H1 (cell line): ENCODE measurements around the gene DNAJA3. TPM values are rescaled to one million over a fixed set of nuclear protein-coding genes. Genes with fewer than 3 reads are reported as not detected.

Experiments
- CTCF ChIA-PET: fragments of 300-600 bp; sonication (Branson Sonifier 250); formaldehyde crosslinking; loops from one replicate; lab custom pipeline; 2021; ENCODE audit not compliant: partially characterized antibody; lab: Charles Lee
- POLR2A ChIA-PET: fragments of 300-600 bp; sonication (Branson Sonifier 250); formaldehyde crosslinking; loops from one replicate; lab custom pipeline; 2021; ENCODE audit warnings: inconsistent platforms; ENCODE audit not compliant: partially characterized antibody; lab: Charles Lee
- DNase-seq, 2 experiments: peaks; one replicate each; pipeline versions ENCODE4 v3.0.0 to v3.0.0-alpha.2; 2010 to 2022; ENCODE audit warnings: low spot score in 2 of 2, low read depth in 1 of 2, mixed read lengths in 1 of 2
- FAIRE-seq: peaks from 2 replicates; lab custom pipeline; 2011; peaks lifted over from hg19 to GRCh38; lab: Jason Lieb, UNC
- H2AFZ ChIP-seq: 2 replicates; pipeline ENCODE4 v1.8.1; 2012; ENCODE audit warnings: low read length, inconsistent platforms
- H2AK5ac ChIP-seq: 2 replicates; pipeline ENCODE4 v1.6.1; 2013; ENCODE audit warnings: low read depth, low read length
- H2BK120ac ChIP-seq: replicated peaks from 2 replicates; pipeline ENCODE3; 2013; ENCODE audit warnings: low read depth, low read length, inconsistent platforms
- H2BK12ac ChIP-seq: 2 replicates; pipeline ENCODE4 v1.6.1; 2013; ENCODE audit warnings: low read depth, low read length
- H2BK15ac ChIP-seq: 2 replicates; pipeline ENCODE4 v1.6.1; 2013; ENCODE audit warnings: low read length
- H2BK20ac ChIP-seq: 2 replicates; pipeline ENCODE4 v1.6.1; 2013; ENCODE audit warnings: low read length
- H2BK5ac ChIP-seq: 2 replicates; pipeline ENCODE4 v1.6.1; 2013; ENCODE audit warnings: low read depth, low read length
- H3K14ac ChIP-seq: 2 replicates; pipeline ENCODE4 v1.6.1; 2013; ENCODE audit warnings: inconsistent platforms; ENCODE audit not compliant: insufficient read length
- H3K18ac ChIP-seq: 2 replicates; pipeline ENCODE4 v1.6.1; 2013; ENCODE audit warnings: low read length; ENCODE audit errors: extremely low read depth
- H3K23ac ChIP-seq: 2 replicates; pipeline ENCODE4 v1.6.1; 2013; ENCODE audit warnings: inconsistent platforms; ENCODE audit not compliant: insufficient read length
- H3K23me2 ChIP-seq: 2 replicates; pipeline ENCODE4 v1.6.1; 2013; ENCODE audit warnings: low read depth, low read length
- H3K27ac ChIP-seq: 2 replicates; pipeline ENCODE4 v1.6.1; 2011; ENCODE audit warnings: low read depth, low read length, inconsistent platforms
- H3K27me3 ChIP-seq, 4 experiments: replicated peaks in 1 of 4; 1 replicate in 1 of 4; 2 replicates in 3 of 4; pipeline versions ENCODE4 v1.6.1 to v1.8.1; 2011 to 2013; ENCODE audit warnings: low read length in 3 of 4, mild to moderate bottlenecking in 3 of 4, inconsistent platforms in 2 of 4, mixed read lengths in 2 of 4, moderate library complexity in 1 of 4; ENCODE audit not compliant: control insufficient read depth in 3 of 4, insufficient read depth in 3 of 4; ENCODE audit errors: extremely low read depth in 1 of 4
- H3K36me3 ChIP-seq, 4 experiments: 2 replicates each; pipeline versions ENCODE4 v1.6.1 to v1.8.1; 2011 to 2013; ENCODE audit warnings: mild to moderate bottlenecking in 4 of 4, low read length in 3 of 4, moderate library complexity in 2 of 4, control low read depth in 1 of 4, inconsistent platforms in 1 of 4; ENCODE audit not compliant: insufficient read depth in 4 of 4, control insufficient read depth in 2 of 4
- H3K4ac ChIP-seq: replicated peaks from 2 replicates; pipeline ENCODE3; 2013; ENCODE audit warnings: low read length, low read depth, mixed read lengths, inconsistent platforms; ENCODE audit not compliant: insufficient read length
- H3K4me1 ChIP-seq, 4 experiments: replicated peaks in 1 of 4; 1 replicate in 1 of 4; 2 replicates in 3 of 4; pipeline versions ENCODE4 v1.6.1 to v1.8.1; 2011 to 2013; ENCODE audit warnings: low read length in 3 of 4, inconsistent platforms in 2 of 4, mixed read lengths in 1 of 4; ENCODE audit not compliant: insufficient read depth in 4 of 4, control insufficient read depth in 3 of 4
- H3K4me2 ChIP-seq, 2 experiments: 2 replicates each; pipeline versions ENCODE4 v1.6.1 to v1.8.1; 2011 to 2013; ENCODE audit warnings: low read depth in 2 of 2, low read length in 2 of 2, control low read depth in 1 of 2, inconsistent platforms in 1 of 2, mild to moderate bottlenecking in 1 of 2; ENCODE audit not compliant: insufficient read depth in 1 of 2
- H3K4me3 ChIP-seq, 4 experiments: fragments of 200-600, 300-600 bp in 1 of 4; sonication (generic), shearing (Covaris generic), sonication (Bioruptor Twin) in 1 of 4; 2 replicates each; pipeline versions ENCODE4 v1.5.1 to v1.8.1; 2011 to 2016; ENCODE audit warnings: low read length in 4 of 4, low read depth in 3 of 4, control low read depth in 2 of 4, inconsistent platforms in 2 of 4, mild to moderate bottlenecking in 2 of 4, mixed read lengths in 1 of 4, moderate library complexity in 1 of 4; ENCODE audit not compliant: insufficient read depth in 2 of 4; ENCODE audit errors: extremely low read depth in 1 of 4
- H3K56ac ChIP-seq: replicated peaks from 2 replicates; pipeline ENCODE3; 2013; ENCODE audit warnings: low read depth, mild to moderate bottlenecking, mixed read lengths, low read length, inconsistent platforms; ENCODE audit not compliant: insufficient read length
- H3K79me1 ChIP-seq: 2 replicates; pipeline ENCODE4 v1.6.1; 2013; ENCODE audit warnings: low read depth, low read length, control low read depth
- H3K79me2 ChIP-seq, 2 experiments: 2 replicates each; pipeline versions ENCODE4 v1.6.1 to v1.8.1; 2012 to 2013; ENCODE audit warnings: low read length in 2 of 2, mild to moderate bottlenecking in 2 of 2, inconsistent platforms in 1 of 2; ENCODE audit not compliant: insufficient read depth in 2 of 2, control insufficient read depth in 1 of 2
- H3K9ac ChIP-seq, 4 experiments: replicated peaks in 1 of 4; 1 replicate in 1 of 4; 2 replicates in 3 of 4; pipeline versions ENCODE4 v1.6.1 to v1.8.1; 2011 to 2013; ENCODE audit warnings: low read depth in 3 of 4, low read length in 3 of 4, control low read depth in 2 of 4, mild to moderate bottlenecking in 2 of 4, moderate library complexity in 2 of 4, inconsistent platforms in 1 of 4; ENCODE audit errors: extremely low read depth in 1 of 4
- H3K9me3 ChIP-seq, 2 experiments: 2 replicates each; pipeline versions ENCODE4 v1.6.1 to v1.8.1; 2012 to 2013; ENCODE audit warnings: mild to moderate bottlenecking in 2 of 2, moderate library complexity in 2 of 2, control low read depth in 1 of 2, inconsistent platforms in 1 of 2, low read depth in 1 of 2, low read length in 1 of 2, mixed read lengths in 1 of 2; ENCODE audit not compliant: insufficient read depth in 2 of 2
- H4K20me1 ChIP-seq, 2 experiments: replicated peaks in 1 of 2; 2 replicates each; pipeline versions ENCODE3 to v1.8.1; 2011 to 2013; ENCODE audit warnings: inconsistent platforms in 2 of 2, low read length in 2 of 2, mild to moderate bottlenecking in 1 of 2; ENCODE audit not compliant: insufficient read depth in 2 of 2, control insufficient read depth in 1 of 2
- H4K5ac ChIP-seq: 2 replicates; pipeline ENCODE4 v1.6.1; 2013; ENCODE audit warnings: low read length, low read depth, mixed read lengths, inconsistent platforms; ENCODE audit not compliant: insufficient read length
- H4K8ac ChIP-seq: 2 replicates; pipeline ENCODE4 v1.8.0; 2013; ENCODE audit warnings: mild to moderate bottlenecking, moderate library complexity, low read length, inconsistent platforms; ENCODE audit not compliant: insufficient read depth; ENCODE audit errors: extremely low read depth
- H4K91ac ChIP-seq: replicated peaks from 2 replicates; pipeline ENCODE3; 2013; ENCODE audit warnings: low read length, mixed read lengths, inconsistent platforms; ENCODE audit not compliant: insufficient read length
- JUN ChIP-seq: IDR thresholded peaks from 2 replicates; pipeline ENCODE4 v1.6.1; 2011; ENCODE audit warnings: low read depth, mild to moderate bottlenecking, improper control_type of control experiment, low read length
- WGBS, 2 experiments: shearing (Covaris generic) in 1 of 2; methylation state at CpG; one replicate each; pipeline versions ENCODE4 v1.1.6 to v1.1.7; 2013 to 2015; ENCODE audit warnings: low lambda C conversion rate in 2 of 2, mixed read lengths in 2 of 2, inconsistent platforms in 1 of 2, low coverage in 1 of 2, missing lambda C conversion rate in 1 of 2; ENCODE audit not compliant: insufficient replicate concordance in 2 of 2, insufficient coverage in 1 of 2, insufficient read length in 1 of 2; ENCODE audit errors: extremely low coverage in 1 of 2, missing lambda C conversion rate in 1 of 2; 5-methylcytosine and 5-hydroxymethylcytosine counted together
- polyA plus RNA-seq, 7 experiments: library from polyadenylated mRNA; depleted of rRNA in 3 of 7; stranded (reverse) in 5 of 7; unstranded in 2 of 7; fragments of >200 nt in 5 of 7; fragments of 200-250 nt in 2 of 7; gene quantifications; 1 replicate in 5 of 7; 2 replicates in 1 of 7; 4 replicates in 1 of 7; pipeline versions ENCODE4 v1.2.1 to v1.2.3, GENCODE V29; 2011 to 2013; ENCODE audit warnings: missing spikeins in 2 of 7, mixed read lengths in 2 of 7
- total RNA-seq: library from RNA; stranded (reverse); fragmentation: NEBNext Ultra II Directional; extraction: Animal tissue kit (Norgen Biotek cat#: 25700); gene quantifications from 2 replicates; pipeline ENCODE4 v1.2.1, GENCODE V29; 2021

Gene DNAJA3
- total and polyA plus RNA-seq, 2 of the 8 experiments (the other 6 are each of a cell fraction or from before 2014, with no cell fraction given), result 37.3 to 59.1 TPM

DNA sequence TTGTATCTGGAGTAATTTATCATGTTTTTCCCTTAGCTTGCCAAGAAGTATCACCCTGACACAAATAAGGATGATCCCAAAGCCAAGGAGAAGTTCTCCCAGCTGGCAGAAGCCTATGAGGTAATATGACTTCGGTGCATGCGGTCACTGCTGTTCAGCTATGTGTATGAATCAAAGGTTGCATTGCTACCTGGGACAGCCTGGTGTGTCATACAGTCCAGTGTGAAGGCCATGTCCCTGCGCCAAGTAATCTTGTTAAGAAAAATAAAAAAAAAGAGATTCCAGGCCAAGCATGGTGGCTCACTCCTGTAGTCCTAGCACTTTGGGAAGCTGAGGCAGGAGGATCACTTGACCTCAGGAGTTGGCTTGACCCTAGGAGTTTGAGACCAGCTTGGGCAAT lies 11.7 kb downstream of the DNAJA3 start:
- no peak overlapping the region for H2AFZ ChIP-seq
- ChIA-PET CTCF (interaction anchor here (1.6 to 1.7 kb wide), 3 partner anchors 13 to 34 kb away, joined by 4 to 6 read pairs (median 5); no protein-coding TSS in a partner anchor), POLR2A (interaction anchor here (1.0 to 1.5 kb wide), 3 partner anchors 9 to 23 kb away, joined by 4 to 7 read pairs (median 5); no protein-coding TSS in a partner anchor)
- H2BK15ac ChIP-seq, result no peak overlapping the region
- H3K4me1 ChIP-seq, result no peaks in the 10 kb centered on the region
- H3K56ac ChIP-seq, result no peak overlapping the region
- FAIRE-seq (no peak), DNase-seq (no peak)
- H3K18ac ChIP-seq, result no peak overlapping the region
- no peak overlapping the region for H3K23ac ChIP-seq
- no peaks in the 10 kb centered on the region for H3K79me2 ChIP-seq
- H3K27me3 ChIP-seq, result no peaks in the 10 kb centered on the region
- H3K4me3 ChIP-seq, result no peak overlapping the region
- no peak overlapping the region for H3K14ac ChIP-seq
- H4K91ac ChIP-seq, result no peak overlapping the region
- no peak overlapping the region for H2BK12ac ChIP-seq
- no peak overlapping the region for H3K9ac ChIP-seq
- H3K4me2 ChIP-seq, result no peak overlapping the region
- no peak overlapping the region for H3K27ac ChIP-seq
- no peak overlapping the region for H2AK5ac ChIP-seq
- peaks cover 0 to 5% of the 10 kb centered on the region in 2 experiments for H4K20me1 ChIP-seq
- no peak overlapping the region for H3K4ac ChIP-seq
- H3K9me3 ChIP-seq, result no peaks in the 10 kb centered on the region
- H3K23me2 ChIP-seq, result no peaks in the 10 kb centered on the region
- H4K5ac ChIP-seq, result no peak overlapping the region
- H3K79me1 ChIP-seq, result no peaks in the 10 kb centered on the region
- no peak overlapping the region for H2BK120ac ChIP-seq
- H2BK5ac ChIP-seq, result no peak overlapping the region
- no peak overlapping the region for H4K8ac ChIP-seq
- TF ChIP-seq JUN, result no peak
- peaks cover 25 to 66% (median 44%) of the 10 kb centered on the region in 4 experiments for H3K36me3 ChIP-seq
- 88% methylated on average over 3 of the region's 3 CpGs; no CpG with 5 or more reads in 1 of the 2 experiments for WGBS, 2 experiments
- no peak overlapping the region for H2BK20ac ChIP-seq
